DOHH2 (cell line): ENCODE results near the gene SRA1.
A peak's percentile ranks its signal among the peaks of the same experiment; 100 is the strongest.

Experiments used
- H3F3A ChIP-seq: fragments of 200-600 bp; sonication (generic), shearing (Covaris generic); 2 replicates; pipeline ENCODE4 v1.6.0; 2016; ENCODE audit warnings: antibody characterized with exemption, mild to moderate bottlenecking; ENCODE audit not compliant: control insufficient read depth, insufficient read depth
- H3K27ac ChIP-seq: fragments of 200-600 bp; sonication (generic); 2 replicates; pipeline ENCODE4 v1.5.1; 2014; ENCODE audit warnings: low read depth, mild to moderate bottlenecking, low read length, moderate library complexity
- H3K27me3 ChIP-seq: fragments of 200-600 bp; sonication (generic); 2 replicates; pipeline ENCODE4 v1.6.1; 2014; ENCODE audit warnings: mild to moderate bottlenecking, low read length, mixed read lengths; ENCODE audit not compliant: control insufficient read depth
- H3K36me3 ChIP-seq: fragments of 200-600 bp; sonication (generic); 2 replicates; pipeline ENCODE4 v1.6.1; 2014; ENCODE audit warnings: mild to moderate bottlenecking, low read length, moderate library complexity, mixed read lengths; ENCODE audit not compliant: control insufficient read depth
- H3K4me1 ChIP-seq: fragments of 200-600 bp; sonication (generic); 2 replicates; pipeline ENCODE4 v1.6.1; 2014; ENCODE audit warnings: mild to moderate bottlenecking, low read length, mixed read lengths; ENCODE audit not compliant: control insufficient read depth
- H3K4me2 ChIP-seq: fragments of 200-600 bp; sonication (generic); 2 replicates; pipeline ENCODE4 v1.6.0; 2014; ENCODE audit warnings: mild to moderate bottlenecking, low read length, moderate library complexity
- H3K4me3 ChIP-seq: fragments of 200-600 bp; sonication (generic); 2 replicates; pipeline ENCODE4 v1.5.1; 2014; ENCODE audit warnings: mild to moderate bottlenecking, low read length, mixed read lengths
- H3K79me2 ChIP-seq: fragments of 200-600 bp; sonication (generic); 2 replicates; pipeline ENCODE4 v1.6.1; 2014; ENCODE audit warnings: mild to moderate bottlenecking, low read length, mixed read lengths; ENCODE audit not compliant: control insufficient read depth
- H3K9me2 ChIP-seq: fragments of 200-600 bp; sonication (generic); replicated peaks from 2 replicates; pipeline ENCODE4 v1.6.1; 2014; ENCODE audit warnings: mild to moderate bottlenecking, low read length, mixed read lengths; ENCODE audit not compliant: control insufficient read depth
- H3K9me3 ChIP-seq: fragments of 200-600 bp; sonication (generic); 2 replicates; pipeline ENCODE4 v1.6.1; 2014; ENCODE audit warnings: antibody characterized with exemption, low read length, mixed read lengths; ENCODE audit not compliant: control insufficient read depth, insufficient read depth
- H4K20me1 ChIP-seq: fragments of 200-600 bp; sonication (generic); 2 replicates; pipeline ENCODE4 v1.6.0; 2014; ENCODE audit warnings: low read depth, mild to moderate bottlenecking, antibody characterized with exemption, low read length, moderate library complexity; ENCODE audit not compliant: control insufficient read depth, insufficient read depth
- CTCF ChIP-seq: fragments of 200-600 bp; sonication (generic); IDR thresholded peaks from one replicate; pipeline ENCODE4 v1.5.1; 2014; ENCODE audit warnings: antibody characterized with exemption, mild to moderate bottlenecking, low read depth, low read length; ENCODE audit not compliant: poor library complexity, severe bottlenecking
- EZH2phosphoT487 ChIP-seq: fragments of 200-600 bp; sonication (generic); IDR thresholded peaks from 2 replicates; pipeline ENCODE4 v1.6.1; 2017; ENCODE audit warnings: borderline replicate concordance, mild to moderate bottlenecking, antibody characterized with exemption, low read length, moderate library complexity, mixed read lengths

SRA1 gene

GRCh38 chr5:140560227-140560626, 3.0 kb upstream of the SRA1 start:
- H3K9me2 ChIP-seq: no peaks in the 10 kb centered on the region
- no peak overlapping the region for H3K4me3 ChIP-seq
- peaks cover 31% of the 10 kb centered on the region for H3K4me1 ChIP-seq

GRCh38 chr5:140558542-140558941, 1.3 kb upstream of the SRA1 start:
- Histone ChIP-seq H3K9me3 (no peaks in the 10 kb centered on the region), H3K36me3 (peaks cover 31% of the 10 kb centered on the region), H3K79me2 (peaks cover 38% of the 10 kb centered on the region), H3F3A (no peaks in the 10 kb centered on the region), H3K4me1 (peaks cover 36% of the 10 kb centered on the region), H3K4me2 (no peak overlapping the region), H3K27ac (no peak overlapping the region), H3K9me2 (no peaks in the 10 kb centered on the region), H4K20me1 (no peaks in the 10 kb centered on the region), H3K4me3 (no peak overlapping the region), H3K27me3 (no peaks in the 10 kb centered on the region)
- TF ChIP-seq CTCF: no peak
- no peak for TF ChIP-seq EZH2phosphoT487

More at GRCh38 chr5:140560227-140560626, 3.0 kb upstream of the SRA1 start:
- H3K4me2 ChIP-seq: no peak overlapping the region
- H4K20me1 ChIP-seq: no peaks in the 10 kb centered on the region
- no peaks in the 10 kb centered on the region for H3K9me3 ChIP-seq
- no peaks in the 10 kb centered on the region for H3K27me3 ChIP-seq
- H3K27ac ChIP-seq: no peak overlapping the region
- peaks cover 37% of the 10 kb centered on the region for H3K79me2 ChIP-seq
- TF ChIP-seq CTCF: no peak
- no peak for TF ChIP-seq EZH2phosphoT487
- no peaks in the 10 kb centered on the region for H3F3A ChIP-seq
- H3K36me3 ChIP-seq: peaks cover 21% of the 10 kb centered on the region

GRCh38 chr5:140557965-140558364, 692 bp upstream of the SRA1 start:
- Histone ChIP-seq H3K9me2 (no peaks in the 10 kb centered on the region), H3K4me2 (peak overlapping the region; percentile 81), H3F3A (no peaks in the 10 kb centered on the region), H3K27me3 (no peaks in the 10 kb centered on the region), H3K9me3 (no peaks in the 10 kb centered on the region), H3K79me2 (peaks cover 43% of the 10 kb centered on the region), H3K27ac (peak overlapping the region; percentile 47), H3K4me1 (peaks cover 38% of the 10 kb centered on the region), H3K4me3 (peak overlapping the region; percentile 93), H4K20me1 (no peaks in the 10 kb centered on the region), H3K36me3 (peaks cover 37% of the 10 kb centered on the region)
- no peak for TF ChIP-seq CTCF
- no peak for TF ChIP-seq EZH2phosphoT487
